ENCODE results near the gene SORCS3.

DNA sequence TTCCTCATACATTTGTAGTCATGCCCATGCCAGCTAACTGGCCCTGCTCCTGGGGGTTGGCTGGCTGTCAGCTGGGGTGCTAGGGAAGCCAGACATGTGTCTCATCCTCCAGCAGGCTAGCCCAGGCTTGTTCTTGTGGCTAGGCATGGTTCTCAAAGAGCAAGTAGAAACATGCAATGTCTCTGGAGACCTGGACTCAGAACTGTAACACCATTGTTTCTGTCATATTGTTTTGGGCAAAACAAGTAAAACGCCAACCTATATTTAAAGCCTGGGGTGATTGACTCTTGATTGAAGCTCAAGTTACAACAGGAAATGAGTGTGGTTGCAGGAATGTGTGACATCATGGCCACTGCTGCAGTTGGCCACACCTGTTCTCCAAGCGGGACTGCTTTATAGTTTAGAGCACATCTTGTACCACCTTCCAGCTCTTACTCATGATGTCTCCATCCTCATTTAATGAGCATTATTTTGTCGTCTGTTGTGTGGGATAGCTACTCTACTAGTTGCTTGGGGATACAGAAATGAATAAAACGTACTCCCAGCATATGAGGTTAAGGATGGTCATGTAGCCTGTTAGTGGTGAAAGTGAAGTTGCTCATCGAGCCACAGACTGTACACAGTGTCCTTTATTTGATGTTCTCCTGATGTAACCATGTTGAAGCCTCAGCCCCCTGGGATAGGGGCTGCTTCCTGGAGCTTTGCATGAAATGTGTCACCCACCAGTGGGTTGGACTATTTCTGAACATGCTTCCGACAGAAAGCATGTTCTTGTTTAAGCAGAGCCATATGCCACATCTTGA, 168.4 kb downstream of the SORCS3 start:
- TF ChIP-seq, protein P1, sequence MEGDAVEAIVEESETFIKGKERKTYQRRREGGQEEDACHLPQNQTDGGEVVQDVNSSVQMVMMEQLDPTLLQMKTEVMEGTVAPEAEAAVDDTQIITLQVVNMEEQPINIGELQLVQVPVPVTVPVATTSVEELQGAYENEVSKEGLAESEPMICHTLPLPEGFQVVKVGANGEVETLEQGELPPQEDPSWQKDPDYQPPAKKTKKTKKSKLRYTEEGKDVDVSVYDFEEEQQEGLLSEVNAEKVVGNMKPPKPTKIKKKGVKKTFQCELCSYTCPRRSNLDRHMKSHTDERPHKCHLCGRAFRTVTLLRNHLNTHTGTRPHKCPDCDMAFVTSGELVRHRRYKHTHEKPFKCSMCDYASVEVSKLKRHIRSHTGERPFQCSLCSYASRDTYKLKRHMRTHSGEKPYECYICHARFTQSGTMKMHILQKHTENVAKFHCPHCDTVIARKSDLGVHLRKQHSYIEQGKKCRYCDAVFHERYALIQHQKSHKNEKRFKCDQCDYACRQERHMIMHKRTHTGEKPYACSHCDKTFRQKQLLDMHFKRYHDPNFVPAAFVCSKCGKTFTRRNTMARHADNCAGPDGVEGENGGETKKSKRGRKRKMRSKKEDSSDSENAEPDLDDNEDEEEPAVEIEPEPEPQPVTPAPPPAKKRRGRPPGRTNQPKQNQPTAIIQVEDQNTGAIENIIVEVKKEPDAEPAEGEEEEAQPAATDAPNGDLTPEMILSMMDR (IDR thresholded peaks at IDR 0.05; ENCODE audit: insufficient read depth, low read length, poor library complexity, severe bottlenecking), result no peak
- no peak for TF ChIP-seq EZH2phosphoT487 (conservative IDR thresholded peaks at IDR 0.05; ENCODE audit: low read length)
